ENCODE data around the gene RAP1GAP. TPM values are rescaled to one million over a fixed set of nuclear protein-coding genes. Genes with fewer than 3 reads are reported as not detected.

The RAP1GAP gene
- total RNA-seq, 1 donor from 2014 or later = 0.60 TPM

- intact Hi-C loops (cut with micrococcal nuclease) = no loop called here
- Mint-ChIP-seq H3K4me3 (no peak overlapping the region), H3K9me3 (no peaks in the 10 kb centered on the region), H3K36me3 (ENCODE audit: low read depth) (no peaks in the 10 kb centered on the region), H3K27ac (no peak overlapping the region), H3K27me3 (peaks cover 51% of the 10 kb centered on the region), H3K4me1 (peaks cover 14% of the 10 kb centered on the region)
- ATAC-seq (ENCODE audit: low read depth) = no peak
- DNase-seq = peak; percentile 9
- TF ChIP-seq, protein P1, sequence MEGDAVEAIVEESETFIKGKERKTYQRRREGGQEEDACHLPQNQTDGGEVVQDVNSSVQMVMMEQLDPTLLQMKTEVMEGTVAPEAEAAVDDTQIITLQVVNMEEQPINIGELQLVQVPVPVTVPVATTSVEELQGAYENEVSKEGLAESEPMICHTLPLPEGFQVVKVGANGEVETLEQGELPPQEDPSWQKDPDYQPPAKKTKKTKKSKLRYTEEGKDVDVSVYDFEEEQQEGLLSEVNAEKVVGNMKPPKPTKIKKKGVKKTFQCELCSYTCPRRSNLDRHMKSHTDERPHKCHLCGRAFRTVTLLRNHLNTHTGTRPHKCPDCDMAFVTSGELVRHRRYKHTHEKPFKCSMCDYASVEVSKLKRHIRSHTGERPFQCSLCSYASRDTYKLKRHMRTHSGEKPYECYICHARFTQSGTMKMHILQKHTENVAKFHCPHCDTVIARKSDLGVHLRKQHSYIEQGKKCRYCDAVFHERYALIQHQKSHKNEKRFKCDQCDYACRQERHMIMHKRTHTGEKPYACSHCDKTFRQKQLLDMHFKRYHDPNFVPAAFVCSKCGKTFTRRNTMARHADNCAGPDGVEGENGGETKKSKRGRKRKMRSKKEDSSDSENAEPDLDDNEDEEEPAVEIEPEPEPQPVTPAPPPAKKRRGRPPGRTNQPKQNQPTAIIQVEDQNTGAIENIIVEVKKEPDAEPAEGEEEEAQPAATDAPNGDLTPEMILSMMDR (IDR thresholded peaks at IDR 0.05) = no peak
- POLR2A ChIA-PET = no interaction called here
- CTCF ChIA-PET = no interaction called here
Measured at GRCh38 chr1:21662426-21663247, 6.5 kb downstream of the RAP1GAP start.

DNA sequence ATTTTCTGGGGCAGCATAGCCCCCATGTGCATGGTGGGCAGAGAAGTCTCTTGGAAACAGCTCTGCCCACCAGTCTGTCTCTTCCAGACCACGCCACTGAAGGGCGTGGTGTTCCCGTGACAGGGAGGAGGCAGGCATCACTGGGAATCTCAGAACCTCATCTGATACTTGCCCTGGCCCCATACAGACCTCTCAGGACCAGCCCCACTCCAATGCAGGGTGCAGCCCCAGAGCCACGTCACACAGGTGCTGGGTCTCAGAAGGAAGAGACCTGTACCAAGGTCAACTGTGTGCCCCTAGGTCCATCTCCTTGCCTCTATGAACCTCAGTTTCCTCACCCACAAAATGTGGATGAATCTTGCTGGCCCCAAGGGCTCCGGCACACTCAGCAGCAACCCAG is 7.3 kb downstream of the RAP1GAP start:
- Mint-ChIP-seq H3K4me1 (peaks cover 14% of the 10 kb centered on the region), H3K9me3 (no peaks in the 10 kb centered on the region), H3K36me3 (ENCODE audit: low read depth) (no peaks in the 10 kb centered on the region), H3K27ac (no peak overlapping the region), H3K4me3 (no peak overlapping the region), H3K27me3 (peaks cover 44% of the 10 kb centered on the region)
- ChIA-PET POLR2A (no interaction called here), CTCF (no interaction called here)
- DNase-seq (peak; percentile 9), ATAC-seq (ENCODE audit: low read depth) (no peak)
- TF ChIP-seq, protein P1 (IDR thresholded peaks at IDR 0.05) = no peak
- intact Hi-C loops (cut with micrococcal nuclease) = no loop called here

- ChIA-PET POLR2A (no interaction called here), CTCF (interaction anchor here (0.9 kb wide), 1 partner anchor 35 kb away, joined by 3 read pairs; no protein-coding TSS in a partner anchor)
- peaks cover 14% of the 10 kb centered on the region for H3K4me1 Mint-ChIP-seq
- H3K27me3 Mint-ChIP-seq = peaks cover 28% of the 10 kb centered on the region
- TF ChIP-seq, protein P1 (IDR thresholded peaks at IDR 0.05) = no peak
- H3K36me3 Mint-ChIP-seq (ENCODE audit: low read depth) = no peaks in the 10 kb centered on the region
- no peaks in the 10 kb centered on the region for H3K9me3 Mint-ChIP-seq
- no peak overlapping the region for H3K27ac Mint-ChIP-seq
- intact Hi-C loops (cut with micrococcal nuclease) = loop anchor here (1.0 to 10.0 kb wide), 6 partner anchors 151 to 428 kb away; partner anchors contain the start of gene ALPL
- ATAC-seq (ENCODE audit: low read depth) (no peak), DNase-seq (peak; percentile 12)
- no peak overlapping the region for H3K4me3 Mint-ChIP-seq
Measured at GRCh38 chr1:21659924-21660326, 9.2 kb downstream of the RAP1GAP start.

DNA sequence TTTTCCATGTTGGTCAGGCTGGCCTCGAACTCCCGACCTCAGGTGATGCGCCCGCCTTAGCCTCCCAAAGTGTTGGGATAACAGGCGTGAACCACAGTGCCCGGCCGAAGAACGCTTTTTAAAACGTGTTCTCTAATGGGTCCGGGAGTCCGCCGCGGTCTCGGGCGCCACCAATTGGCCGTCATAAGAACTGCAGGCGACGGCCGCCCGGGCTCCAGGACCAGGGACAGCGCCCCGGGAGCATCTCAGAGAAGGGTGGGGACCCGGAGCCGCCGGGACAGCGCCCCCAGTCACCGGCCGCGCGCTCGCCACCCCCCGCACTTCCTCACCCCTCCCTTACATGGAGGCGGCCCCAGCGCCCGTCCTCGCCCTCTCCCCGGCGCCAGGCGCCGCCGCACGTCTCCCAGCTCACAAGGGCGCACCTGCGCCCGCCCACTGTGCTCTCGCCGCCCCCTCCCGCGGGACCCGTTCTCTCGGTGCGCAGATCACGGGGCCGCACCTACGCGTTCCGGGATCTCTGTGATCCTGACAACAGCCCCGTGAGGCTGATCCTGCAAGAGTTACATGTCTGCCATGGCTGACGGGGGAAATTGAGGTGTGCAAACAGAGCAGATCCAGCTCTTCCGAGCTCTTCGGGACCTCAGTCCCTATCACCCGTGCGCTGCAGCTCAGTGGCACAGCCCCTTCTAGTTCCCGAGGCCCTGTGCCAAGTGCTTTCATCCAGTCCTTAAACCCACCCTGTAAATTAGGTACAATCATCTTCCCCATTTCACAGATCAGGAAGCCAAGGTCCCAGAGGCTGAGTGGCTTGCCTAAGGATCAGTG is 9.8 kb downstream of the RAP1GAP start:
- H3K27me3 Mint-ChIP-seq = peaks cover 25% of the 10 kb centered on the region
- DNase-seq (peak; percentile 77), ATAC-seq (ENCODE audit: low read depth) (peak; percentile 97)
- H3K4me3 Mint-ChIP-seq = peak overlapping the region; percentile 32
- H3K9me3 Mint-ChIP-seq = no peaks in the 10 kb centered on the region
- ChIA-PET CTCF (interaction anchor here (0.9 to 1.6 kb wide), 4 partner anchors 35 to 404 kb away, joined by 3 to 6 read pairs (median 3); no protein-coding TSS in a partner anchor), POLR2A (no interaction called here)
- intact Hi-C loops (cut with micrococcal nuclease) = loop anchor here (1.0 to 10.0 kb wide), 6 partner anchors 151 to 427 kb away; partner anchors contain the start of gene ALPL
- H3K36me3 Mint-ChIP-seq (ENCODE audit: low read depth) = no peaks in the 10 kb centered on the region
- no peak overlapping the region for H3K27ac Mint-ChIP-seq
- peaks cover 11% of the 10 kb centered on the region for H3K4me1 Mint-ChIP-seq
- TF ChIP-seq, protein P1 (IDR thresholded peaks at IDR 0.05) = no peak

Measured in activated B cell treated with CpG ODN at 0.5 μM for 24 hours (primary cell).